UCSD-AML1 (cell line): ENCODE measurements around the gene JADE1.

Source experiments
- DNase-seq: peaks from one replicate; lab custom pipeline; 2025; ENCODE audit not compliant: unreplicated experiment; lab: John Stamatoyannopoulos, UW

Gene JADE1

GRCh38 chr4:128809477-128810330, at the start of gene JADE1:
JADE1 (plus strand) TSS chr4:128809700; CDS start chr4:128831759, 22,059 bp downstream.
- peak; percentile 91 for DNase-seq

GRCh38 chr4:128766781-128767180, 42.7 kb upstream of the JADE1 start:
- no peak for DNase-seq

- DNase-seq, result no peak
These were observed 41.0 kb upstream of the JADE1 start for GRCh38 chr4:128768373-128768996.

- DNase-seq, result no peak
These were observed 40.5 kb upstream of the JADE1 start for GRCh38 chr4:128769011-128769410.

- DNase-seq, result no peak
These were observed 38.7 kb upstream of the JADE1 start for GRCh38 chr4:128770807-128771206.

GRCh38 chr4:128775477-128775876, 34.0 kb upstream of the JADE1 start:
- DNase-seq, result no peak

GRCh38 chr4:128775916-128776315, 33.6 kb upstream of the JADE1 start:
- no peak for DNase-seq

- DNase-seq, result no peak
These were observed 32.7 kb upstream of the JADE1 start for GRCh38 chr4:128776794-128777216.

GRCh38 chr4:128780688-128781087, 28.8 kb upstream of the JADE1 start:
- DNase-seq, result no peak

GRCh38 chr4:128782076-128782715, 27.3 kb upstream of the JADE1 start:
- DNase-seq, result peak; percentile 8

GRCh38 chr4:128782875-128783614, 26.5 kb upstream of the JADE1 start:
- DNase-seq, result no peak

- no peak for DNase-seq
These were observed 21.8 kb upstream of the JADE1 start for GRCh38 chr4:128787509-128788311.

- DNase-seq, result no peak
These were observed 15.4 kb upstream of the JADE1 start for GRCh38 chr4:128793859-128794672.

- DNase-seq, result no peak
These were observed 12.6 kb upstream of the JADE1 start for GRCh38 chr4:128796934-128797333.

- DNase-seq, result no peak
These were observed 9.2 kb upstream of the JADE1 start for GRCh38 chr4:128800284-128800683.

GRCh38 chr4:128800701-128801284, 8.7 kb upstream of the JADE1 start:
- no peak for DNase-seq

GRCh38 chr4:128802680-128803628, 6.5 kb upstream of the JADE1 start:
- DNase-seq, result no peak

- DNase-seq, result no peak
These were observed 5.7 kb upstream of the JADE1 start for GRCh38 chr4:128803783-128804182.
